HG03025 (cell line): Measurements from ENCODE around the gene XAF1.
"Not testable (repeated sequence)": the region's sequence is repeated elsewhere in the genome, so short reads cannot be mapped to it uniquely, and the experiment has no call there.

Experiments used
- ATAC-seq: cut with Tn5 transposase; IDR thresholded peaks from one replicate; pipeline ENCODE4 v1.9.1; 2021; ENCODE audit warnings: mild to moderate bottlenecking, moderate library complexity; ENCODE audit not compliant: unreplicated experiment, low FRiP score

XAF1 gene

DNA sequence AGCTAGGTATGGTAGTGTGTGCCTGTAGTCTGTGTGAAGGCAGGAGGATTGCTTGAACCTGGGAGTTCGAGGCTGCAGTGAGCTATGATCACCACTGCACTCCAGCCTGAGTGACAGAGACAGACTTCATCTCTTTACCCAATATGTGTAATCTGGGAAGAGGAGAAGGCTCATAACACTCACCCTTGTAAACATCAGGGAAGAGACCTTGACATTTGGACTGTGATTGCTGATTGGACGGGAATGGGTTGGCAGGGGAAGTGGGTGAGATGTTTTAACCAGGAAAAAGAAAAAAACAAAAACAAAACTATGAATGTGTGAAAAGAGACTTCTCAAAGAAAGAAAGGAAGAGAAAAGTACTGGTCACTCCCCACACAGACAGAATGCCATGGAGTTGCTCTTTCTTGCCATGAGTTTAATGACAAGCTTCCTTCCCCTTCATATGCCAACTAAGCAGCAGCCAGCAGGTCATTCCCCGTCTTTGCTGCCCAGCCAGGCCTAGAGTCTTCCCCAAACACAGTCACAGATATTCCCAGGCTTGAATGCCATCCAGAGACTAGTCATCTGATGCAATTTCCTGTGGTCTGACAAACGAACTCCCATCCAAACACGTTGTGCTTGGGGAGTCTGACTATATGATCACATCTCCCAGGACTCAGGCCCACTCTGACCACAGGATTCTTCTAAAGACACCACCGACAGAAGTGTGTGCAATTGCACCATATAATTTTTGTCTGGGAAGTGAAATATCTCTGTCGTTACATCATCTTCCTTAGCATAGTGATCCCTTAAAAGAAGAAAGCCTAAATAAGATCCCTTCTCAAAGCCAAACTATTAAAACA lies 3.6 kb upstream of the XAF1 start:
- no peak for ATAC-seq

DNA sequence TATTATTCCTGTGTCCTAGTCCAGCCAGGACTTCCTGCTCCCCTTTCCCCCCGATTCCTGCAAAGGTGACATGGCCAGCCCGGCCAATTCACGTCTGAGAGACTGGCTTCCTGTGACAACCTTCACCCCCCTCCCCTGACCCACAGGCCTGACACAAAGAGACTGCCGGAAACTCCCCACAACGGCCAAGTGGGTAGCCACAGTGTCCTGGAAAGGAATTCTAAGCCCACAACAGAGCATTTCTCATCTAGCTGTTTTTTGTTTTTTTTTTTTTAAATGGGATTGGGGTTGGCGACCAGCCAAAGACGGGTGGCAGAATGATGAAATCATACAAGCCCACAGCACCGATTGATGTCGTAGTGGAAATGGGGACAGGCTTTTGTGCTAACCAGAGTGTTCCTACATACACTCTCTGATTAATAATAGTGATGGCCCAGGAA lies 2.8 kb upstream of the XAF1 start:
- ATAC-seq, result no peak

DNA sequence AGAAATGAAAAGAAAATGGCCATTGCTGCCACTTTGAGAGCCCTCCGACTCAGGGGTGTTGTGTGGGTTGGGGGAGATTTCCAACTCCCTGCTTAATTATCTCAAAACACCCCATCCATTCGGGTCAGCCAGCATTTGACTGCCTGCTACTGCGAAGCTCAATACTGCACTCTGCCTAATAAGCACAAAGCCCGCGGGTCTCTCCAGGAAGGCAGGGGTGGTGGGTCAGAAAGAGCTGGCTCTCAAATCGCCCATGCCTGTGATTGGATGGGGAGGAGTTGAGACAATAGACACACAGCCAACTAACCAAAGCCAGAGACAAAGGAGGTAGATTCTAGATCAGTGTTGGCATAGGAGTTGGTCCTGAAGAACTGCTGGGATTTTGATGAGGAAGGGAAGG lies 2.3 kb upstream of the XAF1 start:
- no peak for ATAC-seq

DNA sequence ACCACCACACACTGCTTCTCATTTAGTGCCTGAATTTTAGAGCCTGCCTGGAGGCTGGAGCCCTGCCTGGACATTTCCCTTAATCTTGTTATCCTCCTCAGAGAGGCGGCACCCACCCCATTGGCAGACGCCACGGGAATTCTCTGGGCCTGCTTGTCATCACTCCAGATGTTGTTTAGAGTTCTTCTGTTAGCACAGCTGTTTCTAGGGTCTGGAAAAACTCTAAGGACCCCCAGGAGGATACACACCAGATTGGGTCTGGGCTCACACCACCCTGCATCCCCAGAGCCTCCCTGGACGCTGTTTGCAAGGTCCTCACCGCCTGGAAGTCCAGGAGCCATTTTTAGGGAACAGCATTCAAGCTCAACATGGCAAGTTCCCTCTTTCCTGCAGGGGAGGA lies 565 bp upstream of the XAF1 start:
- ATAC-seq, result no peak

DNA sequence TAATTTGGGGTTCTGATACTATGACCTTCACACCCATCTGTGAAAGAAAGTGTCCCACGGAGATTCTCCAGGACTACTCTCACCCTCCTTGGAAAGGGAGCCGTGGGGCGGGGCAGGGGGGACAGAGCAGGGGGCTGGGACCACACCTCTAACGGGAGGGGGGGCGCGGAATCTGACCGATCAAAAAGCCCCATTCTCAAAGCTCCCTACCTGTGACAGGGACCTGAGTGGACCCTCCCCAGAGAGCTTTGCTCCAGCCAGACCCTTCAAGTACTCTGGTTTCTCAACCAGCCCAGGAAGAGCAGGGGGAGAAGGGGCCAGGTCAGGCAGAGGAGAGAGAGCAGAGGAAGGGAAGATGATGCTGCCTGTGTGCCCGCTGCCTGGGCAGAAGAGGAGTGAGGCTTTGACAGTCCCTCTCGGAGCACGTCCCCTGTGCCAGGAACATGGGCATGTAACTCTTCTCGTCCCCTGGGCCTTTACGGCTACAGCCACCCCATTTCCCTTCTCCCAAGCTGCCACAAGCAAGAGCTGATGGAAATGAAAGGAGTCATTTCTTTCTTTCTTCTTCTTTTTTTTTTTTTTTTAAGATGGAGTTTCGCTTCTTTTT lies 682 bp downstream of the XAF1 start:
- ATAC-seq, result no peak

DNA sequence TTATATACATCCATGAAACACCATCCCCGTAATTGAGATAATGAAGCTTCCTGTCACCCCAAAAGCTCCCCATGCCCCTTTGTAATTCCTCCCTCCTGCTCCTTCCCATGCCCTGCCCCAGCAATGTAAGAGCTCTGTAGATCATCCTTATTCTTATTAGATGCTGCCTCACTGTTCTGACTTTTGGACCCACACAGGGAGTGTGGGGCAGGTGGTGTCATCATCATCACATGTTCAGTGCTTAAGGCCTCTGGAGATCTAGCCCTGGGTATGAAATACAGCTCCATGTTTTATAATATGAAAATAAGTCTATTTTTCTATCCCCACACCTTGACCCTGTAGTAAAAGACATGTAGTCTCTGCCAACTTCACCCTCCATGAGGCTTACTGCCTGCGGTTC lies 1.9 kb downstream of the XAF1 start:
- ATAC-seq, result no peak

DNA sequence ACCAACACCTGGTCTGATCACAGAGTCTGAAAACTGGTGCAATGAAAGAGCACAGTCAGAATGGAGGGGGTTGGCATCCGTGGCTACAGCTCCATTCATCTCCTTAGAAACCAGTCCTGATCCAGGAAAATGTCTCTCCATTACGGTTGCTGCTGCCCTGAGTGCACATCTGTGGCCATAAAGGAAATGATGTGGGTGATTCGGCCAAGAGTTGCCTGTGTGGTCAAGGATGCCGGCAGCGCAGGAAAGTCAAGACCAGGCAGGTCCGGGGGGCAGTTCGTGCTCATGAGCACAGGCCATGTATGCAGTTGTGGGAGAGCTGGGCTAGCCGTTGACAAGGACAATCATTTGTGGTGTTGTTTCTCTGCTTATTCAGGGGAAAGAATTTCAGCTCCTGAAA lies 5.9 kb downstream of the XAF1 start:
- no peak for ATAC-seq

DNA sequence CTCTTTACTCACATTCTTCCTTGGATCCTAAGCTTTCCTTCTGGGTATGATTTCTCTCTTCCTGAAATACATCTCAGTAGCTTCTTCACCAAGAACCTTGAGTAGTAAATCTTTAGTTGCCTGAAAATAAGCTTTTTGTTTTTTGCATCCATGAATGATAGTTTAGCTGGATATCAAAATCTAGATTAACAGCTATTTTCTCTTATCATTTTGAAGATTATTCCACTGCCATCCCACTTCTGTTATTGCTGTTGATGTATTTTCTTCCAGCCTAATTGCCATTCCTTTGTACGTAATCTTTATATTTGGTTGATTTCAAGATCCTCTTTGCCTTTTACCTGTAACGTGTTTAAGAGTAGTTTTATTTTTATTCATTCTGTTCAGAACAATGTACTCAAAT lies 12.6 kb downstream of the XAF1 start:
- no peak for ATAC-seq

DNA sequence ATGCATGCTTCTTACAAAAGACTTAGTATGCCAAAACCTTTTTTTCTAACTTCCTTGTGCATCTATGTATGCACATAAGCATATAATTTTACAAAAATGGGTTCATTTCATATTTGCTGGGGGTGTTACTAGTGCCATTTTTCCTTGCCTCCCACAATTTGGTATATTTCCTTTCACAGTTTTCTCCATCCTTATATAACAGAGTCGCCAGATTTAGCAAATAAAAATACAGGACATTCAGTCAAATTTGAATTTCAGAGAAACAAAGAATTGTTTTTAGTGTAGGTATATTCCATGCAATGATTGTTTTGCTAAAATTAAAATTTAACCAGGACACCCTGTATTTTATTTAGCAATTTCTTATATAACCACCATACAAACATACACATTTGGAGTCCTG lies 16.2 kb downstream of the XAF1 start:
- ATAC-seq, result no peak

DNA sequence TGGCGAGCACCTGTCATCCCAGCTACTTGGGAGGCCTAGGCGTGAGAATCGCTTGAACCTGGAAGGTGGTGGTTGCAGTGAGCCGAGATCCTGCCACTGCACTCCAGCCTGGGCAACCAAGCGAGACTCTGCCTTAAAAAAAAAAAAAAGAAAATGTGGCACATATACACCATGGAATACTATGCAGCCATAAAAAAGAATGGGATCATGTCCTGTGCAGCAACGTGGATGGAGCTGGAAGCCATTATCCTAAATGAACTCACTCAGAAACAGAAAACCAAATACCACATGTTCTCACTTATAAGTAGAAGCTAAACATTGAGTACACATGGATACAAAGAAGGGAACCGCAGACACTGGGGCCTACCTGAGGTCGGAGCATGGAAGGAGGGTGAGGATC lies 19.1 kb downstream of the XAF1 start:
- not testable (repeated sequence) for ATAC-seq

DNA sequence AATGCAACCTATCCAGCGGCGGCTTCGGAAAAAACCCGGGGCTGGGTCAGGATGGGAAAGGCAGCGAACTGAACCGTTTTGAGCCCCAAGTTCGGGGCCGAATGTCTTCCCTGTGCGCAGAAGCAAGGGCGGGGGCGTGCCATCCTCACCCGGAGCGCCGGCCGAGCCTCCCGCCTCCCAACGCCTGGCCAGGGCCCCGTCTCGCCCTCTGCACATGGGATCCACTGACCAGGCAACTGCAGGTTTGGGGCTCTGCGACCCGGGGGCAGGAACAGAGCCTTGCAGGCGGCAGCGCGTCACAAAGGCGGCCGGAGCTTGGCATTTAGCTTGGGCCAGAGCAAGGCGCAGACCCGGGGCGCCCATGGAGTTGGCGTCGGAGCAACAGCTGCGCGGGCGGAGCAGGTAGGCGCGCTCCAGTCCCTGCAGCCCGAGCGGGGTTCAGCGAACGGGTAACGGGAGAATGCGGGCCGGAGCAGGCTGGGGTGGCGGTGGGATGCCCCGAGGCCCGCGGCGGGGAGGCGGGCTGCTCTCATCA lies 20.1 kb downstream of the XAF1 start, which contains the start of gene FBXO39:
FBXO39 (plus strand) TSS at position 345 of the 535 bp plus-strand sequence. CDS start 3,654 bp downstream, outside the sequence.
- no peak for ATAC-seq

DNA sequence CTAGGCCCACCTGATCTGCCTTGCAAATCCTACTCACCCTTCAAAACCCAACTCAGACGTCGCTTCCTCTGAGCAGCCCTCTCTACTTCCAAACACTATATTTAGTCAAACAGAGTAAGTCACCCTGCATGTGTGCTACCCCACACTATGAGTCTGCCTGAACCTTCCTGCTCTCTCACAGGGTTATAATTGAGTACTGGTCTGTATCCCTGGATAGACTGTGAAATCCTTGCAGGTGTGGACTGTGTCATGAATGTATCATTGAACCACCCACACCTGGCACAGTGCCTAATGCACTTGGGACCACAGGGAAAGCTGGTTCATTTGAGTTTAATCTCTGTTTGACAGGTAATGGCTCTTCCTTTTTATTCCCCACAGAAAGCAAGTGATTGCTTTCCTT lies 23.6 kb downstream of the XAF1 start:
- no peak for ATAC-seq

DNA sequence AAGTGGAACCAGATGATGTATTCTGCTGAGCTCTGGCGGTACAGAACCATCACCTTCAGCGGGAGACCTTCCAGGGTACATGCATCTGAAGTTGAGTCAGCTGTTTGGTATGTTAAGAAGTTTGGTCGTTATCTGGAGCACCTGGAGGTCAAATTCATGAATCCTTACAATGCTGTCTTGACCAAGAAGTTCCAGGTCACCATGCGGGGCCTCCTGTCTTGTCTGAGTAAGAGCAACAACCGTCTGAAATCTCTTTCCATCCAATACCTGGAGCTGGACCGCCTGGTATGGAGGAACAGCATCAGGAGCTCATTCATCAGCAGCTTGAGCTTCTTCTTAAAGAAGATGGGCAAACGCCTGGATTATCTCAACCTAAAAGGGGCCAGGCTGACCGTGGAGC lies 24.2 kb downstream of the XAF1 start:
- no peak for ATAC-seq

DNA sequence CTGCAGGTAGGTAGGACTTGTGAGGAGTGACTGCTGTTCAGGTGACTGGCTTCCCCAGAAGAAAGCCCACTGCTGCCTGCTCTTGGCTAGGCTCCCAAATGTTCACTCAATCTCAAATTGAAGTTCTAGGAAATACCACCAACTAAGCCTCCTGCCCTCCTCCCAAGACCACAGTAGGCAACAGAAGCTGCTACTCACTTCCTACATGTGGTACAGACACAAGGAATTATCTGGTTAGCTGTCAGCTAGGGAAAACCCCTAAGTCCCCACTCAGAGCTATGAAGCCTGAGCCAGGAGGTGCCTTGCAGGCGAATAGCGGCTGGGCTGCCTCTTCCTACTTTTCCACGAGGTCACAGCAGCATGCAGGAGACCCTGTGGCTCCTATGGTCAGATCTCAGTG lies 25.0 kb downstream of the XAF1 start:
- ATAC-seq, result no peak

DNA sequence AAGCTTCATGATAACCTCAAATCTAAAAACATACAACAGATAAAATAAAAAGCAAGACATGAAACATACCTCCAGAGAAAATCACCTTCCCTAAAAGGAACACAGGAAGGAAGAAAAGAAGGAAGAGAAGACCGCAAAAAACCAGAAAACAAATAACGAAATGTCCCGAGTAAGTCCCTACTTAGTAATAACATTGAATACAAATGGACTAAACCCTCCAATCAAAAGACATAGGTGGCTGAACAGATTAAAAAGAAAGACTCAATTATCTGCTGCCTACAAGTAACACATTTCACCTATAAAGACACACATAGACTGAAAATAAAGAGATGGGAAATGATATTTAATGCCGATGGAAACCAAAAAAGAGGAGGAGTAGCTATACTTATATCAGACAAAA lies 26.4 kb downstream of the XAF1 start:
- ATAC-seq, result no peak

DNA sequence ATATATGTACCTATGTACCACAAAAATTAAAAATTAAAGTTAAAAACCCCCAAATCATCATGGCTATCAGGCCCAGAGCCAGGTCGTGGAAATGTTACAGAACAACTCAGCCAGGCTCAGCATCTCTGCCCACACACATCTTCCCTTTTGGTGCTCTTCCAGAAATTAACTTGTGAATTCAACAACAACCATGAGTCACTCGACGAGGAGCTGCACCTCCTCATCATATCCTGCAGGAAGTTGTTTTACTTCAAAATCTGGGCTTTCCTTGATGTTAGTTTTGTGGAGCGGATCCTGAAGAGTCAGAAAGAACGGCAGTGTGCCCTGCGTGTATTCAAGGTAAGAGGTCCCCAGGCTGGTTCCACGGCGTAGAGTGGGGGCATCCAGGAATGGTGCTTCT lies 30.8 kb downstream of the XAF1 start:
- no peak for ATAC-seq

DNA sequence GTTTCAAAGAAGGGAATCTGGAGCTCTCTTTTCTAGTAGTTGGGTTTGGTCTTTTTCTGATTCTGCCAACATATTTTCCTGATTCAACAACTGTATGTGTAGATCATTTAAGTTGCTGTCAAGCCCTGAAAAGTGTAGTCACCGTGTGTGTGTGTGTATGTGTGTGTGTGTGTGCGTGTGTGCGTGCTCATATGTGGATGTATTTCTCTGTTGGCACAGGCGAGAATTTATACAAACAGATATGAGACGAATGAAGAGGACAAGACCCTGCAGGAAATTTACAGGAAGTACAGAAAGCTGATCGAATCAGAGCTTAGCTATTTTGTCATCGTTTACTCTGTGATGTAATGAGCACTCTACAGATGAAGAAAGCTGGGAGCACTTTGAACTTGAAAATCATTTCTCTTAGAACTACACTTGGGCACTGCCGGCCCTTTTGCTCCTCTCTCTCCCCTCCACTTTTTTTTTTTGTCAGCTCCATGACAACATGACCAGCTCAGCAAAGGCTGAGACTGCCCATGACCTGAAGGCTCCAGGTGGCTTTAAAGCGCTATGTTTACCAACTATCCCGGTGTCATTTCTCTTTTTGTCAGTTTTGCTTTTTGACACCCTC lies 31.3 kb downstream of the XAF1 start:
- no peak for ATAC-seq

DNA sequence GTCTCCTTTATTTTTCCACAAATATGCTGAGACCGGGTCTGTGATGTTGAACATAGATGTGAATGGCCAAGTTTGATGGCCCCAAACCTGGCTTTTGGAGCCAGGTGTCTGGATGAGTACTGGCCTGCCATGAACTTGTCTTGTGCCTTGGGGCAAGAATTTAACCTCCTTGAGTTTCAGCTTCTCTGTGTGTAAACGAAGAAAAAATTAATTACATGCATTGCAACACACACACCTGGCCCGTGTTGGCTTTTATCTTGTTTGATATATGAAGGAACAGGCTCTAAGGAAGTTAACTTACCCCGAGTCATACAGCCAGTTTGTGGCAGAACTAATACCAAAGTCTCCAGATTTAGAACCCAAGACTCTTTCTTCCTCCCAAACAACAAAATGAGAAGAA lies 33.3 kb downstream of the XAF1 start:
- no peak for ATAC-seq

DNA sequence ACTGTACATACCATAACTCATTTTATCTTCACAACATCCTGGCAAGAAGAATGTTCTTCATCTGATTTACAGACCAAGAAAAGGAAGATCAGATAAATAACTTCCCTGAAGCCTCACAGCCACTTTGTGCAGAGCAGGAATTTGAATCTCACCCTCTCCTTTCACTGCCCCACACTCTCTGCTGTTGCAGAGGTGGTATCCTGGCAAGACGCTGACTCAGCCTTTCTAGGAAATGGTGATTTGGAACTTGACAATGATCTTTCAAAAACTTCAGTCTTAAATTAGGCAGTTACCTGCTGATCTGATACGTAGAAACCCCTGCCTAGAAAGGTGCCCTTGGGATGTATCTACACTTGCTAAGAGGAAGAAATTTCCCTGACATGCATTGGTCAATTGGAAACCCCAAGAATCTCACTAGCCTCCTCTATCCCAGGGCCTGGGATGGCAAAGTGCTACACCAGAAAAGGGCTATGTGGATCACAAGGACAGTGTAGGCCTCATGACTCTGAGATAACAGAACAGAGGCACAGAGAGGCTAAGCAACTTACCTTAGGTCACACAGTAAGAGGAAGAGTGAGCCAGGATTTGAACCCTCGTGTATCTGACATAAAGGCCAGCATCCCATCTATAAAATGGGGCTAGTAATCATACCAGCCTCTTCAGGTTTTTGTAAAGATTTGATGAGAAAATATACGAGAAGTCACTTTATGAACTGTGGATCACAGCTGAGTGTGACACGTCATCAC lies 38.1 kb downstream of the XAF1 start:
- ATAC-seq, result no peak

DNA sequence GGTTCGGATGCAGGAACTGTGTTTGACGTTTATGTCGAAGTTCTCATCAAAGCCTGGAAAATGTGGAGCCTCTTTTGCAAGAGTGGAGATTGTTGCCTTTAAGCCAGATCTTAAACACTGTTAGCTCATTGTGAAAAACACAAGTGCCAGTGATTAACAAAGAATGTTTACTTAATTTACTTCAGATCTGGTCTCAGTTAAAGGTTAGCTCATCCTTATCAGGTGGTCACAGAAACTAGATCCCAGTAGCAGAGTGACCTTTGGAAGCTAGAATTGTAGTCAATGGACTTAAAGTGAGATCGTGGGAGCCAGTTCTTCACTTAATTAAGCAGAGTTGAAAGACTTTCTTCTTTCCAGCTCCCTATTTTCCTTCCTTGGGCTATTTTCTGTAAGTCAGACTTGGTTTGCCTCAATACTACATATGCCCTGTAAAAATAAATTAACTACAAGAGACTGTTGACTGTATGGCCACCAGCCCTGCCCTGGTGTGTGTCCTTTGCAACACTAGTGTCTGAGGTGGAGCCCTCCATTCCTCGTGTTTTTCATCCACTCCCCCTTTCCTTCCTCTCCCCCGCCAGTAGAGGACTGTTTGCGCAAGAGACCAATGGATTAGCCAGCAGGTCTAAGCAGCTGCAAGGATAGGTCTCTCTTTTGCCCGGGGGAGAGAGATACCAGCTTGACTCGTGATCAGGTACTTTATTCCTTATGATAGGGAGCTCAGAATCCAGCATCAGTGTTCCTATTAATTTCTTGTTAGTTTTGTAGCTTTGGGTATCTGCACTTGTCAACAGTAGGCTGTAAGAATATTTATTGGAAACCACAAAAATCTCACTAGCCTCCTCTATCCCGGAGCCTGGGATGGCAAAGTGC lies 40.4 kb downstream of the XAF1 start:
- ATAC-seq, result no peak
